ENCODE results near the gene PHYHIPL.

GRCh38 chr10:59276919-59277318 lies 100.5 kb downstream of the PHYHIPL start:
- TF ChIP-seq EZH2 (IDR thresholded peaks at IDR 0.05; ENCODE audit: insufficient read depth, poor library complexity, severe bottlenecking) (no peak), EZH2phosphoT487 (IDR thresholded peaks at IDR 0.05; ENCODE audit: insufficient read depth, low read depth) (no peak)
